ENCODE results near the gene NOL9. TPM values are rescaled to one million over a fixed set of nuclear protein-coding genes. Genes with fewer than 3 reads are reported as not detected.

Gene NOL9
- total RNA-seq, 2 experiments from 2014 or later, result 52.3 to 54.1 TPM

DNA sequence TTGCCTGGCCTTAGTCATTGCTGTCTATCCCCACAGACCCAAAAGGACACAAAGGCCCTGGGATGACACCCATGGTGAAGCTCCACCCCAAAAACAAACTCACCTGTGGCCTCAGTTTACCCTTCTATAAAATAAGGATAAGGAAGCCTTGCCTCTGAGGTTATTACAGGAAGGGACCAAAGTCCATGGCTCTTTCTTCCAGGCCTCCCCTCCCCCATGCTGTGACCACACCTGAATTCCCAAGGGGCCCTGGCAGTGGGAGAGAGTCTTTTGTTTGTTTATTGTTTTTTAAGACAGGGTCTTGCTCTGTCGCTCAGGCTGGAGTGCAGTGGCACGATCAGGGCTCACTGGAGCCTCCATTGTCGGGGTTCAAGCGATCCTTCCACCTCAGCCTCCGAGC is 77.8 kb downstream of the NOL9 start:
- no peak overlapping the region for H3K4me3 ChIP-seq (ENCODE audit: low read length)
- ChIA-PET POLR2A (interaction anchor here (1.3 kb wide), 1 partner anchor 16 kb away, joined by 3 read pairs; no protein-coding TSS in a partner anchor), CTCF (interaction anchor here (1.2 to 1.9 kb wide), 3 partner anchors 10 to 22 kb away, joined by 4 to 8 read pairs (median 5); partner anchors contain the start of genes PLEKHG5 and TNFRSF25)
- Mint-ChIP-seq H3K36me3 (ENCODE audit: low read depth) (no peaks in the 10 kb centered on the region), H3K27me3 (no peaks in the 10 kb centered on the region), H3K4me3 (no peak overlapping the region), H3K27ac (no peak overlapping the region), H3K9me3 (no peaks in the 10 kb centered on the region), H3K4me1 (ENCODE audit: low read depth) (peaks cover 8% of the 10 kb centered on the region)
- H3K4me1 ChIP-seq (ENCODE audit: insufficient read depth, low read length), result peaks cover 13% of the 10 kb centered on the region
- no peaks in the 10 kb centered on the region for H3K27me3 ChIP-seq (ENCODE audit: control insufficient read depth in 1 of 2, insufficient read depth in 2 of 2, low read length in 2 of 2)
- ATAC-seq (ENCODE audit: poor library complexity) (no peak), DNase-seq (no peak)
- H3K27ac ChIP-seq (ENCODE audit: low read depth in 1 of 2, low read length in 2 of 2), result no peak overlapping the region
- intact Hi-C loops (cut with DNase I, micrococcal nuclease), result loop anchor here in 1 of 2 experiments (5.0 kb wide), 2 partner anchors 34 to 129 kb away; no protein-coding TSS in a partner anchor
- H3K36me3 ChIP-seq (ENCODE audit: insufficient read depth, low read length), result no peaks in the 10 kb centered on the region
- no peaks in the 10 kb centered on the region for H3K9me3 ChIP-seq (ENCODE audit: control insufficient read depth in 1 of 2, insufficient read depth in 1 of 2, low read length in 2 of 2)
- TF ChIP-seq, protein P1, sequence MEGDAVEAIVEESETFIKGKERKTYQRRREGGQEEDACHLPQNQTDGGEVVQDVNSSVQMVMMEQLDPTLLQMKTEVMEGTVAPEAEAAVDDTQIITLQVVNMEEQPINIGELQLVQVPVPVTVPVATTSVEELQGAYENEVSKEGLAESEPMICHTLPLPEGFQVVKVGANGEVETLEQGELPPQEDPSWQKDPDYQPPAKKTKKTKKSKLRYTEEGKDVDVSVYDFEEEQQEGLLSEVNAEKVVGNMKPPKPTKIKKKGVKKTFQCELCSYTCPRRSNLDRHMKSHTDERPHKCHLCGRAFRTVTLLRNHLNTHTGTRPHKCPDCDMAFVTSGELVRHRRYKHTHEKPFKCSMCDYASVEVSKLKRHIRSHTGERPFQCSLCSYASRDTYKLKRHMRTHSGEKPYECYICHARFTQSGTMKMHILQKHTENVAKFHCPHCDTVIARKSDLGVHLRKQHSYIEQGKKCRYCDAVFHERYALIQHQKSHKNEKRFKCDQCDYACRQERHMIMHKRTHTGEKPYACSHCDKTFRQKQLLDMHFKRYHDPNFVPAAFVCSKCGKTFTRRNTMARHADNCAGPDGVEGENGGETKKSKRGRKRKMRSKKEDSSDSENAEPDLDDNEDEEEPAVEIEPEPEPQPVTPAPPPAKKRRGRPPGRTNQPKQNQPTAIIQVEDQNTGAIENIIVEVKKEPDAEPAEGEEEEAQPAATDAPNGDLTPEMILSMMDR (IDR thresholded peaks at IDR 0.05), result no peak

GRCh38 chr1:6475381-6476133 is 78.8 kb downstream of the NOL9 start:
- peak; percentile 97 for ATAC-seq (ENCODE audit: poor library complexity)
- intact Hi-C loops (cut with DNase I, micrococcal nuclease), result loop anchor here (1.0 to 5.0 kb wide), 10 partner anchors 10 to 231 kb away; partner anchors contain the start of gene HES3 (in 1 of the 2)
- H3K27ac Mint-ChIP-seq, result no peak overlapping the region

GRCh38 chr1:6474815-6475282 is 79.5 kb downstream of the NOL9 start:
- TF ChIP-seq, protein P1 (IDR thresholded peaks at IDR 0.05), result no peak
- DNase-seq, result no peak
- intact Hi-C loops (cut with DNase I, micrococcal nuclease), result loop anchor here (1.0 to 5.0 kb wide), 10 partner anchors 10 to 231 kb away; partner anchors contain the start of gene HES3 (in 1 of the 2)
- Histone ChIP-seq H3K27me3 (ENCODE audit: control insufficient read depth in 1 of 2, insufficient read depth in 2 of 2, low read length in 2 of 2) (no peaks in the 10 kb centered on the region), H3K27ac (ENCODE audit: low read depth in 1 of 2, low read length in 2 of 2) (no peak overlapping the region), H3K9me3 (ENCODE audit: control insufficient read depth in 1 of 2, insufficient read depth in 1 of 2, low read length in 2 of 2) (no peaks in the 10 kb centered on the region), H3K4me1 (ENCODE audit: insufficient read depth, low read length) (peaks cover 13% of the 10 kb centered on the region), H3K36me3 (ENCODE audit: insufficient read depth, low read length) (no peaks in the 10 kb centered on the region), H3K4me3 (ENCODE audit: low read length) (no peak overlapping the region)
- Mint-ChIP-seq H3K4me1 (ENCODE audit: low read depth) (peaks cover 8% of the 10 kb centered on the region), H3K9me3 (no peaks in the 10 kb centered on the region), H3K27ac (no peak overlapping the region), H3K27me3 (no peaks in the 10 kb centered on the region), H3K4me3 (no peak overlapping the region), H3K36me3 (ENCODE audit: low read depth) (no peaks in the 10 kb centered on the region)
- no peak for ATAC-seq (ENCODE audit: poor library complexity)
- ChIA-PET CTCF (no interaction called here), POLR2A (no interaction called here)

More at GRCh38 chr1:6475381-6476133, 78.8 kb downstream of the NOL9 start:
- H3K36me3 ChIP-seq (ENCODE audit: insufficient read depth, low read length), result no peaks in the 10 kb centered on the region
- H3K27me3 Mint-ChIP-seq, result no peaks in the 10 kb centered on the region
- POLR2A ChIA-PET, result interaction anchor here (1.0 to 1.3 kb wide), 2 partner anchors 12 to 15 kb away, joined by 3 read pairs; no protein-coding TSS in a partner anchor
- CTCF ChIA-PET, result interaction anchor here (1.0 to 1.9 kb wide), 4 partner anchors 9 to 52 kb away, joined by 4 to 8 read pairs (median 4); partner anchors contain the start of genes PLEKHG5 and TNFRSF25
- peaks cover 8% of the 10 kb centered on the region for H3K4me1 Mint-ChIP-seq (ENCODE audit: low read depth)
- peak; percentile 72 to 90 (median 82) for DNase-seq
- H3K9me3 Mint-ChIP-seq, result no peaks in the 10 kb centered on the region
- peak overlapping the region; percentile 56 for H3K4me3 Mint-ChIP-seq
- TF ChIP-seq, protein P1 (IDR thresholded peaks at IDR 0.05), result peak; percentile 88
- H3K4me3 ChIP-seq (ENCODE audit: low read length), result no peak overlapping the region
- H3K9me3 ChIP-seq (ENCODE audit: control insufficient read depth in 1 of 2, insufficient read depth in 1 of 2, low read length in 2 of 2), result no peaks in the 10 kb centered on the region
- H3K36me3 Mint-ChIP-seq (ENCODE audit: low read depth), result no peaks in the 10 kb centered on the region
- H3K27me3 ChIP-seq (ENCODE audit: control insufficient read depth in 1 of 2, insufficient read depth in 2 of 2, low read length in 2 of 2), result no peaks in the 10 kb centered on the region
- no peak overlapping the region for H3K27ac ChIP-seq (ENCODE audit: low read depth in 1 of 2, low read length in 2 of 2)
- H3K4me1 ChIP-seq (ENCODE audit: insufficient read depth, low read length), result peaks cover 13% of the 10 kb centered on the region
